GM12872 (cell line): ENCODE results near the gene RAD51B.

ENCODE experiments used
- TF ChIP-seq, protein P1 (sequence below): IDR thresholded peaks from 3 replicates; pipeline ENCODE4 v1.5.1; 2011; ENCODE audit warnings: low read depth, mild to moderate bottlenecking, low read length, moderate library complexity; ENCODE audit not compliant: insufficient read depth

Gene RAD51B

DNA sequence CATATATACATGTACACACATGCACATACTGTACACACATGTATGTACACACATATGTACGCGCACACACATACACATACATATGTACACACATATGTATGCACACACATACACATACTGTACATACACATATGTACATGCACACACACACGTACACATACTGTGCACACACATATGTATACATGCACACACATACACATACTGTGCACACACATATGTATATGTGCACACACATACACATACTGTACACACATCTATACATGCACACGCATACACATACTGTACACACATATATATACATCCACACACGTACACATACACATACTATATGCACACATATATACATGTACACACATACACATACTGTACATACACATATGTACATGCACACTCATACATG lies 853.9 kb downstream of the RAD51B start:
- TF ChIP-seq, protein P1, sequence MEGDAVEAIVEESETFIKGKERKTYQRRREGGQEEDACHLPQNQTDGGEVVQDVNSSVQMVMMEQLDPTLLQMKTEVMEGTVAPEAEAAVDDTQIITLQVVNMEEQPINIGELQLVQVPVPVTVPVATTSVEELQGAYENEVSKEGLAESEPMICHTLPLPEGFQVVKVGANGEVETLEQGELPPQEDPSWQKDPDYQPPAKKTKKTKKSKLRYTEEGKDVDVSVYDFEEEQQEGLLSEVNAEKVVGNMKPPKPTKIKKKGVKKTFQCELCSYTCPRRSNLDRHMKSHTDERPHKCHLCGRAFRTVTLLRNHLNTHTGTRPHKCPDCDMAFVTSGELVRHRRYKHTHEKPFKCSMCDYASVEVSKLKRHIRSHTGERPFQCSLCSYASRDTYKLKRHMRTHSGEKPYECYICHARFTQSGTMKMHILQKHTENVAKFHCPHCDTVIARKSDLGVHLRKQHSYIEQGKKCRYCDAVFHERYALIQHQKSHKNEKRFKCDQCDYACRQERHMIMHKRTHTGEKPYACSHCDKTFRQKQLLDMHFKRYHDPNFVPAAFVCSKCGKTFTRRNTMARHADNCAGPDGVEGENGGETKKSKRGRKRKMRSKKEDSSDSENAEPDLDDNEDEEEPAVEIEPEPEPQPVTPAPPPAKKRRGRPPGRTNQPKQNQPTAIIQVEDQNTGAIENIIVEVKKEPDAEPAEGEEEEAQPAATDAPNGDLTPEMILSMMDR = no peak

- TF ChIP-seq, protein P1 = no peak
These were observed 855.1 kb downstream of the RAD51B start for GRCh38 chr14:68674538-68675232.

DNA sequence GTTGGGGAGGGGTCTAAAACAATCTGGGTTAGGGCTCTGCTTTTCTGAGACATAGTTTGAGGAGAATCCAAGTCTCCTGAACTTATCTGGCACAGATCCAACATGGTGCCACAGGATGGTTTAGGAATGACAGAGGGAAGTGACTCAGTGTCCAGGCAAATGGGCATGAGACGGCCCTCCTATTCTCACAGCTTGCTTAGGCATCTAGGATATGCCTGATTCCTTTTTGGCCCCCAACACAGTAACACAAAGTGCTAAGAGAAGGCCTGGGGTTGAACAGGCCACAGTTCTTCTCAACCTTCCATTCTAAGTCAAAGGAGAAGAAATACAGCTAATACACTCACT lies 855.6 kb downstream of the RAD51B start:
- TF ChIP-seq, protein P1 = no peak

DNA sequence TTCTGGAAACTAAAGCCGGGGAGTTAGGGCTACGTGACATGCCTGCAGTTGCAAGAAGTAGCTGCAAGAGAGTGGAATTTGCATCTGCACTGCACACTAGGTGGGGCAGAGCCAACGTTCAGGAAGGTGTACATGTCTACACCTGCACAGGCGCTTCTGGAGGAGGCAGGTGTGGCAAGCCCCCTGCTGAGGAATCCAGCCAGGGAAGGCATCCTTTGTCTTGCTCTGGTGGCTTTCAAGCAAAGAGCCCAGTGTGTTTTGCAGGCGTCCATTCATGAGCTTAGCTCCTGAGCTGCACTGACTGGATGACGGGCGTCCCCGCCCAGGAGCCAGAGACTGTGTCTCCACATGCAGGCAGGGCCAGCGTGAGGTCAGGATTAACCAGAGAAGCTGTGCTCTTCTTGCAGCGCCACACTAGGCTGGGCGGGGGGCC lies 856.9 kb downstream of the RAD51B start:
- TF ChIP-seq, protein P1 = no peak

DNA sequence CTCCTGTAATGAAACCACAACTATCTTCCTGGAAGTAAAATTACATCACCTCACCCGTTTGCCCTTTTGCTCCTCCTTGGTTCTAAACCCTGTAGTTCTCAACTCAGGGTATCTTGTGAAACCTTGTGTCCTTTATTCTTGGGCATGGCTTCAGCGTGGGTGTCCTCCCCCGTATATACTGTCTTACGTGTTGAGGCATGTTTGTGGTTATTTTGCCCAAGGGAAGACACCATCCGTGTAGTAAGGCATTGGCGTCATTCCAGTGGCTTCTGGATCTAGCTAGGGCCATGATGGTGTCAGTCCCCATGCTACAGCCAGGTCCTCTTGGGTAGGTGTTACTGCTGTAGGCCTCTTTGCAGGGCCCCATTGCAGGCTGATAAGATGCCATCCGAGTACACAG lies 857.9 kb downstream of the RAD51B start:
- TF ChIP-seq, protein P1 = no peak

- TF ChIP-seq, protein P1 = no peak
These were observed 858.3 kb downstream of the RAD51B start for GRCh38 chr14:68677901-68678300.

- TF ChIP-seq, protein P1 = no peak
These were observed 858.9 kb downstream of the RAD51B start for GRCh38 chr14:68678471-68678870.

DNA sequence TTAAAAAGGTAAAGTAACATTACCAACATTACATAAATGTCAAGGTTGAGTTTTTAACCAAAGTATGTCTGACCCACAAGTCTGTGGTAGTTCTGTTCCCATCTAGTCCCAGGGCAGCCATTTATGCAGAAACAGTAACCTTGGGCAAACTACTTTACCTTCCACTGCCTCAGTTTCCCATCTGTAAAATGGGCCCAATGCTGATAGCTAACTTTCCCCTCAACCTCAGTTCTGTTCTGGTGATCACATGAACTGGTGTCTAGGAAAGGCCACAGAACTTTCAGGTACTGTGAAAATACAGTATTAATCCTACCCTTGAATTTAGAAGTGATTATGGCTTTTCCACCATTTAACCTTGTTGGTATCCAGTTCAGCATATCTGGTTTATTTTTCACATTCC lies 859.7 kb downstream of the RAD51B start:
- TF ChIP-seq, protein P1 = no peak
